HepG2 (cell line): ENCODE results near the gene C10orf90. TPM values are rescaled to one million over a fixed set of nuclear protein-coding genes. Genes with fewer than 3 reads are reported as not detected.

Experiments used
- ATAC-seq: fragments of 200-7000 bp; cut with Tn5 transposase; 3 replicates; pipeline ENCODE4 v1.9.1; 2020; ENCODE audit warnings: mild to moderate bottlenecking, moderate library complexity
- BruUV-seq: library from RNA; stranded (reverse); fragments of 400-500 nt; replicated peaks from 2 replicates; lab custom pipeline; 2021; lab: Mats Ljungman, UMichigan
- CTCF ChIA-PET: fragments of 300-600 bp; formaldehyde crosslinking; extraction: SDS; loops from one replicate; lab custom pipeline; 2021; ENCODE audit warnings: low total read pairs, inconsistent platforms, low intra/inter-chr PET ratio; lab: Yijun Ruan, JAX
- POLR2A ChIA-PET: fragments of 350-600 bp; sonication (Branson Sonifier 250); formaldehyde crosslinking; loops from one replicate; lab custom pipeline; 2020; ENCODE audit warnings: antibody characterized with exemption, inconsistent platforms; lab: Yijun Ruan, JAX
- DNase-seq: peaks from one replicate; pipeline ENCODE4 v3.0.0-alpha.2; 2015; ENCODE audit warnings: low spot score
- FAIRE-seq: peaks from 3 replicates; lab custom pipeline; 2011; peaks lifted over from hg19 to GRCh38; lab: Jason Lieb, UNC
- H2AFZ ChIP-seq: one replicate; pipeline ENCODE4 v1.6.1; 2011; ENCODE audit warnings: low read length, inconsistent platforms
- H3K27ac ChIP-seq: fragments of 300-600 bp; 3 replicates; pipeline ENCODE4 v1.8.0; 2011; ENCODE audit warnings: mixed run types, mild to moderate bottlenecking, mixed read lengths, low read length, inconsistent platforms; ENCODE audit not compliant: insufficient read depth; ENCODE audit errors: extremely low read length
- H3K27me3 ChIP-seq, 2 experiments: fragments of 200-600 bp in 1 of 2; 2 replicates in 1 of 2; 3 replicates in 1 of 2; pipeline versions ENCODE4 v1.6.0 to v1.8.0; 2011; ENCODE audit warnings: low read length in 2 of 2, mild to moderate bottlenecking in 2 of 2, moderate library complexity in 2 of 2, inconsistent platforms in 1 of 2; ENCODE audit not compliant: insufficient read depth in 2 of 2, control insufficient read depth in 1 of 2
- H3K36me3 ChIP-seq, 2 experiments: fragments of 200-600 bp in 1 of 2; replicated peaks in 1 of 2; 2 replicates in 1 of 2; 3 replicates in 1 of 2; pipeline versions ENCODE4 v1.5.1 to v1.8.0; 2011; ENCODE audit warnings: low read length in 2 of 2, inconsistent platforms in 1 of 2; ENCODE audit not compliant: insufficient read depth in 2 of 2, control insufficient read depth in 1 of 2
- H3K4me1 ChIP-seq: 2 replicates; pipeline ENCODE4 v1.5.1; 2012; ENCODE audit warnings: low read length, inconsistent platforms; ENCODE audit not compliant: insufficient read depth
- H3K4me2 ChIP-seq: 2 replicates; pipeline ENCODE4 v1.6.0; 2011; ENCODE audit warnings: low read depth, low read length, inconsistent platforms
- H3K4me3 ChIP-seq, 3 experiments: fragments of 200-600 bp in 1 of 3; sonication (generic), shearing (Covaris generic) in 1 of 3; replicated peaks in 1 of 3; 2 replicates each; pipeline ENCODE4 v1.5.1; 2011 to 2016; ENCODE audit warnings: low read length in 3 of 3, inconsistent platforms in 2 of 3, low read depth in 2 of 3, mild to moderate bottlenecking in 2 of 3, control low read depth in 1 of 3, mixed read lengths in 1 of 3; ENCODE audit not compliant: insufficient read depth in 1 of 3
- H3K79me2 ChIP-seq: one replicate; pipeline ENCODE4 v1.6.1; 2011; ENCODE audit warnings: low read length, inconsistent platforms; ENCODE audit not compliant: insufficient read depth
- H3K9ac ChIP-seq: 2 replicates; pipeline ENCODE4 v1.6.0; 2011; ENCODE audit warnings: mild to moderate bottlenecking, low read depth, low read length, inconsistent platforms; ENCODE audit not compliant: insufficient read depth
- H3K9me3 ChIP-seq: 2 replicates; pipeline ENCODE4 v1.5.1; 2012; ENCODE audit warnings: mild to moderate bottlenecking, low read length
- H4K20me1 ChIP-seq: 2 replicates; pipeline ENCODE4 v1.6.0; 2011; ENCODE audit warnings: inconsistent platforms, mild to moderate bottlenecking, low read length, moderate library complexity; ENCODE audit not compliant: insufficient read depth
- BCL6 ChIP-seq: IDR thresholded peaks from 2 replicates; pipeline ENCODE4 v1.6.1; 2016; ENCODE audit warnings: missing genetic modification reagents, missing compliant biosample characterization
- CENPT ChIP-seq: sonication (generic); formaldehyde crosslinking; IDR thresholded peaks from 2 replicates; pipeline ENCODE4 v1.8.0; 2022; ENCODE audit warnings: low read depth, mild to moderate bottlenecking, moderate library complexity, missing genetic modification reagents
- GTF2F1 ChIP-seq: fragments of 150-350 bp; IDR thresholded peaks from 2 replicates; pipeline ENCODE4 v1.6.1; 2014; ENCODE audit warnings: low read length
- MEIS2 ChIP-seq: sonication (generic); formaldehyde crosslinking; IDR thresholded peaks from 2 replicates; pipeline ENCODE4 v1.9.0; 2021; ENCODE audit warnings: mild to moderate bottlenecking, missing genetic modification reagents
- MIER2 ChIP-seq: IDR thresholded peaks from 2 replicates; pipeline ENCODE4 v1.6.1; 2016; ENCODE audit warnings: missing biosample characterization, missing genetic modification reagents
- NAIF1 ChIP-seq: sonication (generic); formaldehyde crosslinking; IDR thresholded peaks from 2 replicates; pipeline ENCODE4 v1.5.0; 2020; ENCODE audit warnings: mild to moderate bottlenecking, missing genetic modification reagents, borderline replicate concordance
- PATZ1 ChIP-seq: sonication (generic); formaldehyde crosslinking; IDR thresholded peaks from 2 replicates; pipeline ENCODE4 v1.4.0; 2020; ENCODE audit warnings: missing genetic modification reagents
- RARA ChIP-seq: IDR thresholded peaks from 2 replicates; pipeline ENCODE4 v1.6.1; 2016; ENCODE audit warnings: missing genetic modification reagents, missing compliant biosample characterization
- RFXAP ChIP-seq: sonication (generic); formaldehyde crosslinking; IDR thresholded peaks from 2 replicates; pipeline ENCODE4 v1.4.0; 2020; ENCODE audit warnings: missing genetic modification reagents, borderline replicate concordance
- TCF12 ChIP-seq, 2 experiments: fragments of 450-650 bp in 1 of 2; sonication (generic) in 1 of 2; formaldehyde crosslinking in 1 of 2; IDR thresholded peaks; 2 replicates each; pipeline versions ENCODE4 v1.6.1 to v1.8.0; 2017 to 2022; ENCODE audit warnings: antibody characterized with exemption in 1 of 2, mild to moderate bottlenecking in 1 of 2, missing genetic modification reagents in 1 of 2, moderate library complexity in 1 of 2
- TCF7 ChIP-seq: sonication (generic); IDR thresholded peaks from 2 replicates; pipeline ENCODE4 v1.6.1; 2016; ENCODE audit warnings: antibody characterized with exemption, low read depth
- WGBS: methylation state at CpG from one replicate; pipeline ENCODE4 v1.1.6; 2017; ENCODE audit warnings: low lambda C conversion rate; 5-methylcytosine and 5-hydroxymethylcytosine counted together
- in situ Hi-C: cut with HindIII; loops from 2 replicates; pipeline ENCODE4 v1.10.0; 2017; ENCODE audit warnings: low pct_unique_long_range_greater_than_20kb; ENCODE audit not compliant: extremely low pct_ligation_motif_present
- intact Hi-C: fragments of 100-400 bp; cut with micrococcal nuclease; formaldehyde crosslinking; loops from one replicate; pipeline ENCODE4 v1.10.0; 2022; ENCODE audit not compliant: unreplicated experiment
- polyA plus RNA-seq, 8 experiments: library from polyadenylated mRNA; depleted of rRNA in 3 of 8; stranded (reverse) in 7 of 8; unstranded in 1 of 8; fragments of >200 nt; fragmentation: Illumina TruSeq in 4 of 8; extraction: Trizol in 4 of 8; gene quantifications; 2 replicates each; pipeline versions ENCODE4 v1.2.1 to v1.2.3, GENCODE V29; 2011 to 2016; ENCODE audit warnings: low read depth in 4 of 8, missing spikeins in 1 of 8, mixed read lengths in 1 of 8; ENCODE audit not compliant: insufficient read depth in 1 of 8
- total RNA-seq, 5 experiments: library from RNA; depleted of rRNA; stranded (reverse); fragments of >200 nt; fragmentation: Illumina TruSeq; extraction: Trizol; gene quantifications; 2 replicates each; pipeline ENCODE4 v1.2.3, GENCODE V29; 2016; ENCODE audit warnings: low read depth in 1 of 5
- TF ChIP-seq, protein P1 (sequence below): sonication (generic); formaldehyde crosslinking; IDR thresholded peaks from 2 replicates; pipeline ENCODE4 v1.5.0; 2020; ENCODE audit warnings: mild to moderate bottlenecking, missing genetic modification reagents
- TF ChIP-seq, protein P2 (sequence below): sonication (generic); formaldehyde crosslinking; IDR thresholded peaks from 2 replicates; pipeline ENCODE4 v1.9.0; 2022; ENCODE audit warnings: low read depth, missing genetic modification reagents
- TF ChIP-seq, protein P3 (sequence below): sonication (generic); formaldehyde crosslinking; IDR thresholded peaks from 2 replicates; pipeline ENCODE4 v1.5.0; 2020; ENCODE audit warnings: mild to moderate bottlenecking, missing genetic modification reagents

Gene C10orf90
- total and polyA plus RNA-seq, 2 of the 13 experiments (the other 11 are each of a cell fraction or from before 2014, with no cell fraction given) = not detected

- no peak for TF ChIP-seq TCF7
- TF ChIP-seq, protein P1, sequence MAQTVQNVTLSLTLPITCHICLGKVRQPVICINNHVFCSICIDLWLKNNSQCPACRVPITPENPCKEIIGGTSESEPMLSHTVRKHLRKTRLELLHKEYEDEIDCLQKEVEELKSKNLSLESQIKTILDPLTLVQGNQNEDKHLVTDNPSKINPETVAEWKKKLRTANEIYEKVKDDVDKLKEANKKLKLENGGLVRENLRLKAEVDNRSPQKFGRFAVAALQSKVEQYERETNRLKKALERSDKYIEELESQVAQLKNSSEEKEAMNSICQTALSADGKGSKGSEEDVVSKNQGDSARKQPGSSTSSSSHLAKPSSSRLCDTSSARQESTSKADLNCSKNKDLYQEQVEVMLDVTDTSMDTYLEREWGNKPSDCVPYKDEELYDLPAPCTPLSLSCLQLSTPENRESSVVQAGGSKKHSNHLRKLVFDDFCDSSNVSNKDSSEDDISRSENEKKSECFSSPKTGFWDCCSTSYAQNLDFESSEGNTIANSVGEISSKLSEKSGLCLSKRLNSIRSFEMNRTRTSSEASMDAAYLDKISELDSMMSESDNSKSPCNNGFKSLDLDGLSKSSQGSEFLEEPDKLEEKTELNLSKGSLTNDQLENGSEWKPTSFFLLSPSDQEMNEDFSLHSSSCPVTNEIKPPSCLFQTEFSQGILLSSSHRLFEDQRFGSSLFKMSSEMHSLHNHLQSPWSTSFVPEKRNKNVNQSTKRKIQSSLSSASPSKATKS (CRISPR knock-in tag) = no peak
- TF ChIP-seq, protein P2, sequence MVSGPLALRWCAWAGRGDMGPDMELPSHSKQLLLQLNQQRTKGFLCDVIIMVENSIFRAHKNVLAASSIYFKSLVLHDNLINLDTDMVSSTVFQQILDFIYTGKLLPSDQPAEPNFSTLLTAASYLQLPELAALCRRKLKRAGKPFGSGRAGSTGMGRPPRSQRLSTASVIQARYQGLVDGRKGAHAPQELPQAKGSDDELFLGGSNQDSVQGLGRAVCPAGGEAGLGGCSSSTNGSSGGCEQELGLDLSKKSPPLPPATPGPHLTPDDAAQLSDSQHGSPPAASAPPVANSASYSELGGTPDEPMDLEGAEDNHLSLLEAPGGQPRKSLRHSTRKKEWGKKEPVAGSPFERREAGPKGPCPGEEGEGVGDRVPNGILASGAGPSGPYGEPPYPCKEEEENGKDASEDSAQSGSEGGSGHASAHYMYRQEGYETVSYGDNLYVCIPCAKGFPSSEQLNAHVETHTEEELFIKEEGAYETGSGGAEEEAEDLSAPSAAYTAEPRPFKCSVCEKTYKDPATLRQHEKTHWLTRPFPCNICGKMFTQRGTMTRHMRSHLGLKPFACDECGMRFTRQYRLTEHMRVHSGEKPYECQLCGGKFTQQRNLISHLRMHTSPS (CRISPR knock-in tag) = no peak
- TF ChIP-seq MIER2 = no peak
These were observed 189.8 kb downstream of the C10orf90 start (continued) for GRCh38 chr10:126480648-126481047.

GRCh38 chr10:126479280-126479895 is 191.1 kb downstream of the C10orf90 start:
- Histone ChIP-seq H2AFZ (no peak overlapping the region), H4K20me1 (no peaks in the 10 kb centered on the region), H3K27ac (no peak overlapping the region), H3K9me3 (no peaks in the 10 kb centered on the region), H3K36me3 (no peaks in the 10 kb centered on the region), H3K4me3 (no peak overlapping the region), H3K79me2 (no peaks in the 10 kb centered on the region), H3K4me1 (no peaks in the 10 kb centered on the region), H3K9ac (no peak overlapping the region), H3K27me3 (peaks cover 0 to 19% of the 10 kb centered on the region in 2 experiments; a peak in 3 of 5 replicates), H3K4me2 (no peak overlapping the region)
- in situ Hi-C loops = no loop called here
- no TSS peak for BruUV-seq
- POLR2A ChIA-PET = no interaction called here
- CTCF ChIA-PET = no interaction called here
- no peak for DNase-seq
- 4% methylated on average over 6 of the region's 7 CpGs for WGBS
- FAIRE-seq = no peak
- ATAC-seq = no peak
- intact Hi-C loops = no loop called here
- TF ChIP-seq NAIF1 (CRISPR knock-in tag) (no peak), RARA (CRISPR knock-in tag) (no peak), CENPT (CRISPR knock-in tag) (no peak), MEIS2 (CRISPR knock-in tag) (no peak), BCL6 (CRISPR knock-in tag) (no peak), GTF2F1 (no peak), TCF12 (IDR thresholded peaks at IDR 0.05) (no peak), TCF12 (CRISPR knock-in tag; IDR thresholded peaks at IDR 0.05) (no peak), RFXAP (CRISPR knock-in tag) (no peak), PATZ1 (no peak)
- TF ChIP-seq, protein P3, sequence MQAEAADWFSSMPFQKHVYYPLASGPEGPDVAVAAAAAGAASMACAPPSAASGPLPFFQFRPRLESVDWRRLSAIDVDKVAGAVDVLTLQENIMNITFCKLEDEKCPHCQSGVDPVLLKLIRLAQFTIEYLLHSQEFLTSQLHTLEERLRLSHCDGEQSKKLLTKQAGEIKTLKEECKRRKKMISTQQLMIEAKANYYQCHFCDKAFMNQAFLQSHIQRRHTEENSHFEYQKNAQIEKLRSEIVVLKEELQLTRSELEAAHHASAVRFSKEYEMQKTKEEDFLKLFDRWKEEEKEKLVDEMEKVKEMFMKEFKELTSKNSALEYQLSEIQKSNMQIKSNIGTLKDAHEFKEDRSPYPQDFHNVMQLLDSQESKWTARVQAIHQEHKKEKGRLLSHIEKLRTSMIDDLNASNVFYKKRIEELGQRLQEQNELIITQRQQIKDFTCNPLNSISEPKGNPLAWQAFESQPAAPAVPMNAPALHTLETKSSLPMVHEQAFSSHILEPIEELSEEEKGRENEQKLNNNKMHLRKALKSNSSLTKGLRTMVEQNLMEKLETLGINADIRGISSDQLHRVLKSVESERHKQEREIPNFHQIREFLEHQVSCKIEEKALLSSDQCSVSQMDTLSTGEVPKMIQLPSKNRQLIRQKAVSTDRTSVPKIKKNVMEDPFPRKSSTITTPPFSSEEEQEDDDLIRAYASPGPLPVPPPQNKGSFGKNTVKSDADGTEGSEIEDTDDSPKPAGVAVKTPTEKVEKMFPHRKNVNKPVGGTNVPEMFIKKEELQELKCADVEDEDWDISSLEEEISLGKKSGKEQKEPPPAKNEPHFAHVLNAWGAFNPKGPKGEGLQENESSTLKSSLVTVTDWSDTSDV = no peak
